Endothelial cell of umbilical vein (primary cell): ENCODE measurements around the gene ANKRD33. TPM values are rescaled to one million over a fixed set of nuclear protein-coding genes. Genes with fewer than 3 reads are reported as not detected.

Source experiments
- BruUV-seq: library from RNA; stranded (reverse); fragments of 400-500 nt; replicated peaks from 2 replicates; lab custom pipeline; 2021; lab: Mats Ljungman, UMichigan
- CTCF ChIA-PET: fragments of 300-600, 350-600 bp; sonication (Branson Sonifier 250); formaldehyde crosslinking; loops from one replicate; lab custom pipeline; 2021; ENCODE audit warnings: antibody characterized with exemption, inconsistent platforms; lab: Charles Lee
- POLR2A ChIA-PET: fragments of 300-600, 350-600 bp; sonication (Branson Sonifier 250); formaldehyde crosslinking; loops from one replicate; lab custom pipeline; 2021; ENCODE audit warnings: antibody characterized with exemption, inconsistent platforms; lab: Charles Lee
- DNase-seq: peaks from one replicate; pipeline ENCODE4 v3.0.0-alpha.2; 2011; ENCODE audit warnings: low read depth, low spot score
- FAIRE-seq: peaks from 2 replicates; lab custom pipeline; 2011; peaks lifted over from hg19 to GRCh38; lab: Jason Lieb, UNC
- H2AFZ ChIP-seq: 2 replicates; pipeline ENCODE4 v1.6.0; 2012; ENCODE audit warnings: low read depth, low read length, control low read depth, inconsistent platforms
- H3K27ac ChIP-seq: 2 replicates; pipeline ENCODE4 v1.5.1; 2011; ENCODE audit warnings: low read depth, mild to moderate bottlenecking, control low read depth, low read length, moderate library complexity; ENCODE audit not compliant: insufficient read depth
- H3K27me3 ChIP-seq, 2 experiments: 2 replicates each; pipeline versions ENCODE4 v1.6.0 to v1.6.1; 2011; ENCODE audit warnings: low read length in 2 of 2, mixed read lengths in 1 of 2; ENCODE audit not compliant: control insufficient read depth in 2 of 2, insufficient read depth in 2 of 2
- H3K36me3 ChIP-seq, 2 experiments: 2 replicates in 1 of 2; 3 replicates in 1 of 2; pipeline ENCODE4 v1.5.1; 2011; ENCODE audit warnings: low read length in 2 of 2, mild to moderate bottlenecking in 1 of 2, moderate library complexity in 1 of 2; ENCODE audit not compliant: control insufficient read depth in 2 of 2, insufficient read depth in 2 of 2; ENCODE audit errors: extremely low read depth in 1 of 2
- H3K4me1 ChIP-seq: 3 replicates; pipeline ENCODE4 v1.5.1; 2011; ENCODE audit warnings: mild to moderate bottlenecking, low read length; ENCODE audit not compliant: control insufficient read depth, insufficient read depth; ENCODE audit errors: extremely low read depth
- H3K4me2 ChIP-seq: 2 replicates; pipeline ENCODE4 v1.6.1; 2011; ENCODE audit warnings: low read length, control low read depth, mixed read lengths; ENCODE audit not compliant: insufficient read depth
- H3K4me3 ChIP-seq, 3 experiments: fragments of 200-600 bp in 1 of 3; sonication (generic), shearing (Covaris generic) in 1 of 3; replicated peaks in 1 of 3; 2 replicates each; pipeline ENCODE4 v1.5.1; 2011 to 2016; ENCODE audit warnings: control low read depth in 3 of 3, low read length in 3 of 3, mild to moderate bottlenecking in 2 of 3, inconsistent platforms in 1 of 3, low read depth in 1 of 3, moderate library complexity in 1 of 3; ENCODE audit not compliant: insufficient read depth in 1 of 3
- H3K79me2 ChIP-seq: 2 replicates; pipeline ENCODE4 v1.6.0; 2012; ENCODE audit warnings: low read length, inconsistent platforms; ENCODE audit not compliant: control insufficient read depth, insufficient read depth
- H3K9ac ChIP-seq: replicated peaks from 2 replicates; pipeline ENCODE3; 2011; ENCODE audit warnings: low read length, control low read depth; ENCODE audit not compliant: insufficient read depth; ENCODE audit errors: extremely low read depth
- H3K9me1 ChIP-seq: replicated peaks from 3 replicates; pipeline ENCODE4 v1.6.0; 2011; ENCODE audit warnings: mild to moderate bottlenecking, low read length; ENCODE audit not compliant: control insufficient read depth, insufficient read depth; ENCODE audit errors: extremely low read depth
- H3K9me3 ChIP-seq: replicated peaks from 2 replicates; pipeline ENCODE4 v1.5.1; 2012; ENCODE audit warnings: low read length, inconsistent platforms; ENCODE audit not compliant: control insufficient read depth, insufficient read depth
- H4K20me1 ChIP-seq: replicated peaks from 2 replicates; pipeline ENCODE3; 2011; ENCODE audit warnings: mild to moderate bottlenecking, low read length; ENCODE audit not compliant: control insufficient read depth, insufficient read depth; ENCODE audit errors: extremely low read depth
- CTCF ChIP-seq, 2 donors: IDR thresholded peaks; 1 replicate in 1 of 2; 2 replicates in 1 of 2; pipeline ENCODE4 v1.5.1; 2011; ENCODE audit warnings: low read length in 2 of 2, mild to moderate bottlenecking in 2 of 2, moderate library complexity in 2 of 2, control low read depth in 1 of 2, inconsistent platforms in 1 of 2, low read depth in 1 of 2; ENCODE audit not compliant: insufficient read depth in 1 of 2; ENCODE audit errors: extremely low read depth in 1 of 2
- EZH2 ChIP-seq: IDR thresholded peaks from 2 replicates; pipeline ENCODE4 v1.6.1; 2012; ENCODE audit warnings: borderline replicate concordance, low read depth, mild to moderate bottlenecking, moderate library complexity, low read length, inconsistent platforms; ENCODE audit not compliant: severe bottlenecking
- FOS ChIP-seq: IDR thresholded peaks from 2 replicates; pipeline ENCODE4 v1.6.1; 2011; ENCODE audit warnings: mild to moderate bottlenecking, low read length, moderate library complexity, borderline replicate concordance; ENCODE audit not compliant: insufficient read depth
- GATA2 ChIP-seq: IDR thresholded peaks from 2 replicates; pipeline ENCODE4 v1.7.0; 2011; ENCODE audit warnings: low read depth, mild to moderate bottlenecking, moderate library complexity, mixed read lengths, low read length; ENCODE audit not compliant: insufficient read length, insufficient read depth
- JUN ChIP-seq: IDR thresholded peaks from 2 replicates; pipeline ENCODE4 v1.6.1; 2011; ENCODE audit warnings: borderline replicate concordance, low read depth; ENCODE audit not compliant: insufficient read length, insufficient read depth
- MAX ChIP-seq: IDR thresholded peaks from 2 replicates; pipeline ENCODE4 v1.6.1; 2011; ENCODE audit not compliant: insufficient read depth, insufficient read length
- MYC ChIP-seq: IDR thresholded peaks from one replicate; pipeline ENCODE4 v1.6.1; 2011; ENCODE audit warnings: mild to moderate bottlenecking, low read depth, low read length
- POLR2A ChIP-seq: IDR thresholded peaks from 2 replicates; pipeline ENCODE4 v1.6.1; 2012; ENCODE audit warnings: low read depth, mild to moderate bottlenecking, control low read depth, low read length
- POLR2AphosphoS5 ChIP-seq: IDR thresholded peaks from 2 replicates; pipeline ENCODE4 v1.6.1; 2012; ENCODE audit warnings: low read depth, mild to moderate bottlenecking, control low read depth, low read length, moderate library complexity; ENCODE audit not compliant: insufficient read depth
- dilution Hi-C: fragments of 300-500 bp; cut with MboI; formaldehyde crosslinking; loops from one replicate; pipeline ENCODE4 v1.15.0; 2019; ENCODE audit warnings: low sequenced_read_pairs; ENCODE audit not compliant: extremely low pct_ligation_motif_present
- intact Hi-C: fragments of 100-400 bp; cut with micrococcal nuclease; formaldehyde crosslinking; loops from one replicate; pipeline ENCODE4 v1.10.0; 2022
- polyA plus RNA-seq, 4 experiments: library from polyadenylated mRNA; depleted of rRNA in 3 of 4; stranded (reverse) in 3 of 4; unstranded in 1 of 4; fragments of >200 nt; gene quantifications; 2 replicates each; pipeline versions ENCODE4 v1.2.1 to v1.2.3, GENCODE V29; 2011 to 2012; ENCODE audit warnings: missing spikeins in 1 of 4
- total RNA-seq: library from RNA; stranded (reverse); gene quantifications from 2 replicates; pipeline ENCODE4 v1.2.3, GENCODE V29; 2021

ANKRD33 gene
- total and polyA plus RNA-seq, 2 donors (not counting 3 experiments of a cell fraction or from before 2014, with no cell fraction given): 0.80 to 1.2 TPM

- CTCF ChIA-PET: interaction anchor here (1.1 to 12.8 kb wide), 10 partner anchors 10 to 85 kb away, joined by 5 to 393 read pairs (median 32); partner anchors contain the start of genes ACVRL1 and ANKRD33
- dilution Hi-C loops: no loop called here
- FAIRE-seq: peak; percentile 68
Observed at GRCh38 chr12:51924551-51925319, 36.8 kb downstream of the ANKRD33 start.

GRCh38 chr12:51925346-51926063, 37.6 kb downstream of the ANKRD33 start:
- H3K27ac ChIP-seq: peak overlapping the region; percentile 99
- no peaks in the 10 kb centered on the region for H3K27me3 ChIP-seq
- H3K9ac ChIP-seq: peak overlapping the region; percentile 67
- dilution Hi-C loops (no loop called here), intact Hi-C loops (loop anchor here (1.0 kb wide), 5 partner anchors 13 to 98 kb away; partner anchors contain the start of gene ACVR1B)
- CTCF ChIA-PET: interaction anchor here (0.6 to 12.8 kb wide), 19 partner anchors 14 to 100 kb away, joined by 3 to 393 read pairs (median 6); partner anchors contain the start of genes ACVRL1 and ANKRD33
- peaks cover 54% of the 10 kb centered on the region for H3K4me1 ChIP-seq
- TSS peak; percentile 62 for BruUV-seq
- H3K4me3 ChIP-seq: no peak overlapping the region
- DNase-seq: no peak
- H2AFZ ChIP-seq: no peak overlapping the region
- H3K79me2 ChIP-seq: no peaks in the 10 kb centered on the region
- POLR2A ChIA-PET: interaction anchor here (0.6 to 1.8 kb wide), 6 partner anchors 9 to 81 kb away, joined by 3 to 9 read pairs (median 5); partner anchors contain the start of gene TAMALIN
- no peaks in the 10 kb centered on the region for H4K20me1 ChIP-seq
- no peak for TF ChIP-seq MYC
- no peak for TF ChIP-seq EZH2
- TF ChIP-seq POLR2AphosphoS5: peak; percentile 9
- TF ChIP-seq CTCF (IDR thresholded peaks at IDR 0.05; ENCODE audit: extremely low read depth in 1 of 2, insufficient read depth in 1 of 2, low read depth in 1 of 2, low read length in 2 of 2): no peak
- TF ChIP-seq MAX: no peak
- TF ChIP-seq JUN: no peak
- TF ChIP-seq FOS: no peak
- TF ChIP-seq GATA2: peak; percentile 56
- TF ChIP-seq POLR2A: peak; percentile 0
- peak overlapping the region; percentile 27 for H3K4me2 ChIP-seq
- H3K9me1 ChIP-seq: no peaks in the 10 kb centered on the region
- FAIRE-seq: no peak
- H3K9me3 ChIP-seq: no peaks in the 10 kb centered on the region
- H3K36me3 ChIP-seq: peaks cover 0 to 4% of the 10 kb centered on the region in 2 experiments

More at GRCh38 chr12:51924551-51925319, 36.8 kb downstream of the ANKRD33 start:
- no peak overlapping the region for H3K4me3 ChIP-seq
- H3K9ac ChIP-seq: no peak overlapping the region
- no peak overlapping the region for H2AFZ ChIP-seq
- no peaks in the 10 kb centered on the region for H3K9me3 ChIP-seq
- no peak overlapping the region for H3K4me2 ChIP-seq
- DNase-seq: peak; percentile 48
- intact Hi-C loops: no loop called here
- H3K9me1 ChIP-seq: no peaks in the 10 kb centered on the region
- peaks cover 54% of the 10 kb centered on the region for H3K4me1 ChIP-seq
- H3K36me3 ChIP-seq: peaks cover 4 to 9% of the 10 kb centered on the region in 2 experiments
- no peaks in the 10 kb centered on the region for H3K79me2 ChIP-seq
- H3K27me3 ChIP-seq: no peaks in the 10 kb centered on the region
- no peak for TF ChIP-seq MAX
- TF ChIP-seq POLR2A: peak; percentile 11
- POLR2A ChIA-PET: no interaction called here
- BruUV-seq: no TSS peak
- H3K27ac ChIP-seq: peak overlapping the region; percentile 99
- H4K20me1 ChIP-seq: no peaks in the 10 kb centered on the region
